Astrocyte of the hippocampus (primary cell): ENCODE measurements around the gene GTF3C4.
A peak's percentile ranks its signal among the peaks of the same experiment; 100 is the strongest.

ENCODE experiments used
- DNase-seq: peaks from one replicate; pipeline ENCODE4 v3.0.0; 2011; ENCODE audit warnings: low read depth, low spot score

The GTF3C4 gene, protein sequence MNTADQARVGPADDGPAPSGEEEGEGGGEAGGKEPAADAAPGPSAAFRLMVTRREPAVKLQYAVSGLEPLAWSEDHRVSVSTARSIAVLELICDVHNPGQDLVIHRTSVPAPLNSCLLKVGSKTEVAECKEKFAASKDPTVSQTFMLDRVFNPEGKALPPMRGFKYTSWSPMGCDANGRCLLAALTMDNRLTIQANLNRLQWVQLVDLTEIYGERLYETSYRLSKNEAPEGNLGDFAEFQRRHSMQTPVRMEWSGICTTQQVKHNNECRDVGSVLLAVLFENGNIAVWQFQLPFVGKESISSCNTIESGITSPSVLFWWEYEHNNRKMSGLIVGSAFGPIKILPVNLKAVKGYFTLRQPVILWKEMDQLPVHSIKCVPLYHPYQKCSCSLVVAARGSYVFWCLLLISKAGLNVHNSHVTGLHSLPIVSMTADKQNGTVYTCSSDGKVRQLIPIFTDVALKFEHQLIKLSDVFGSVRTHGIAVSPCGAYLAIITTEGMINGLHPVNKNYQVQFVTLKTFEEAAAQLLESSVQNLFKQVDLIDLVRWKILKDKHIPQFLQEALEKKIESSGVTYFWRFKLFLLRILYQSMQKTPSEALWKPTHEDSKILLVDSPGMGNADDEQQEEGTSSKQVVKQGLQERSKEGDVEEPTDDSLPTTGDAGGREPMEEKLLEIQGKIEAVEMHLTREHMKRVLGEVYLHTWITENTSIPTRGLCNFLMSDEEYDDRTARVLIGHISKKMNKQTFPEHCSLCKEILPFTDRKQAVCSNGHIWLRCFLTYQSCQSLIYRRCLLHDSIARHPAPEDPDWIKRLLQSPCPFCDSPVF

DNA sequence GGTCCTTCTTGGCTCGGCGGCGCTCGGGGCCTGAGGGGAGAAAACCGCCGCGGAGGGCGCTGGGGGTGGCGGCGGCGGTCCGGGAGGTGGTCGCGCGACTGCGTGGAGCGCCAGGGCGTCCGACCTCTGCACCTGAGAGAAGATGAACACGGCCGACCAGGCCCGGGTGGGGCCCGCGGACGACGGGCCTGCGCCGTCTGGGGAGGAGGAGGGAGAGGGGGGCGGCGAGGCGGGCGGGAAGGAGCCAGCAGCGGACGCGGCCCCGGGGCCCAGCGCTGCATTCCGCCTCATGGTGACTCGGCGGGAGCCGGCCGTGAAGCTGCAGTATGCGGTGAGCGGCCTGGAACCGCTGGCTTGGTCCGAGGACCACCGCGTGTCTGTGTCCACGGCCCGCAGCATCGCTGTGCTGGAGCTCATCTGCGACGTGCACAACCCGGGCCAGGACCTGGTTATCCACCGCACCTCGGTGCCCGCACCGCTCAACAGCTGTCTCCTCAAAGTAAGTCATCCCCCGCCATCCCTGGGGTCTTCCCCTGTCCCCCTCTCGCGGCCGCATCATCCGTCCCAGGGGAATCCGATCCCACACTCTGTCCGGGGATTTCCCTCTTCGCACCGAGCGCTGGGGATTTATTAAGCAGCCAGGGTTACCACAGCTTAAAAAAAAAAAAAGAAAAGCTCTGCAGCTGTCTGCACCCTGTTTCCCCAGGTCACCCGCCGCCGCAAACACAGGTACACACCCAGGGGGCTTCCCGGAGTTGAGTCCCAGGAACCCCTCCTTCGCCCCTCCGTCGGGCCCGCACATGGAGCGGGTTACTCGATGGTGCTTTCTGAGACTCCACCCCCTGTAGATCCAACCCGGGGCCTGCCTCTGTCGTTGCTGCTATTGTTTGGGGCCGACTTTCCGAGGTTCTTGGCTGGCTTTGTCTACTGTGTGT, at the start of gene GTF3C4:
Gene GTF3C4 (plus strand): TSS at position 8 of the 935 bp plus-strand sequence. CDS start 135 bp downstream, at position 143.
- DNase-seq, result peak; percentile 58

DNA sequence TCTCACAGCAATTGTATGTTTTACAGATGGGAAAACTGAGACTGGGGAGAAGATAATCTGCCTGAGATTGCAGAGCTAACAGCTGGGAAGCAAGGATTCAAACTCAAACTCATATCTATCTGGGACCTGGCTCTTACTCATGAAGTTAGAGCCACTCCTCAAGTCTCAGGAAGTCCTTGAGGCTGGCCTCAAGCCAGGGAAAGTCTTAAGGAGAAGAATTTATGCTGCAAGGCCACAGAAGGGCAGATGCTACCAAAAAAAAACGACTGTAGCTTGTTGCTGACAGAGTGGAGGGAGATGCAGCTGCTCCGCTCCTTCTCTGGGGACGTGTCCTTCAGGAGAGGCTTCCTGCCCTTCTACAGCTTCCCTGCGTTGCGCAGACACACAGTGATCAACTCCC, 48.1 kb upstream of the GTF3C4 start:
- DNase-seq, result peak; percentile 37

DNA sequence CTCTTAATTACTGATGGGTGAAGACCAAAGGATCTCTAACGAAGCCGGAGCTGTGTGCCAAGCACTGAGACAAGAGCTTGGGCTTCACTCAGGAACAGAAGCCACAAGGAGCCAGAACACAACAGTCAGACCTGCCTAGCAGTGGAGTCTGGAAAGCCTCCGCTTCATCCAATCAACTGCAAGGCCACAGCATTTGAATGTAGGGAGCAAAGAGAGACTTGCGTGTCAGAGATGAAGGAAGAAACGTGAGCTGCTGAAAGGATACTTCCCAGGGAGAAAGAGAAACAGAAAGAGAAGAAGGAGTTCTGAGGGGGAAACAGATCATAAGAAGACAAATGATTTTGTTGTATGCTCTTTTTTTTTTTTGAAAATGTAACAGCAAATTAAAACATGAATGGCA, 44.0 kb upstream of the GTF3C4 start:
- DNase-seq, result no peak

DNA sequence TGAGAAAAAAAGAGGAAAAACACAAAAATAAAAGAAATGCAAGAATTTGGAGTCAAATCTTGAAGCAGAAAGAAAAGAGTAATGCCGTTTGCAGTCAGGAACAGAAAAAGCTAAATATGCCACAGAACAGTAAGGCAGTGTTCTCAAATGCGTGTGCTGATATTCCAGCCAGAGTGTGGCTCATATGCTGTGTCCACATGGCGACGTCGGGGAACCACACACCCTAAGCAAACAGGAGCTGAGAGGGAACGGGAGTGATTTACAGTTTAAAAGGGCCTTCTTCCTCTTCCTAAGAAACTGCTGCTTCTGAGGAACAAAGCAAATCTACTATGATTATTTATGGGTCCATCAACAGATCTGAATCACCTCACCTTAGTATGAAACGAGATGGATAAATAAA, 43.2 kb upstream of the GTF3C4 start:
- no peak for DNase-seq

DNA sequence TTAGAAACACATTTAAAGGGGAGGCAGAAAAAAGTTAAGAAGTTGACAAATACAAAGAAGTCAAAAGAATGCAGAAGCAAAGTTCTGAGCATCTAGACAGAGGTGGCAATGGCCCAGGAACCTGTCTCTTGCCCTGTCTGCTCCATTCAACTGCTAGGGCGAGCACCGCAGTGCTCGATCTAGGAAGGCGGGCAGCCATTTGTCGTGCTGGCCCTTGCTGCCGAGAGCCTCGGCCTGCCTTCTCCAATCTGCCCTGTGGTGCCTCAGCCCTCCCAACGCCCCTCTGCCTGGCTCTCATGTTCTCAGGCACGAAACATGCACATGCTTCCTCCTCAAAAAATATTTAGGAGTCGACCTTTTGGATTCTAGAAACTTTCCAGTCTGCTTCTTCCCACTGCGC, 42.7 kb upstream of the GTF3C4 start:
- DNase-seq, result no peak

DNA sequence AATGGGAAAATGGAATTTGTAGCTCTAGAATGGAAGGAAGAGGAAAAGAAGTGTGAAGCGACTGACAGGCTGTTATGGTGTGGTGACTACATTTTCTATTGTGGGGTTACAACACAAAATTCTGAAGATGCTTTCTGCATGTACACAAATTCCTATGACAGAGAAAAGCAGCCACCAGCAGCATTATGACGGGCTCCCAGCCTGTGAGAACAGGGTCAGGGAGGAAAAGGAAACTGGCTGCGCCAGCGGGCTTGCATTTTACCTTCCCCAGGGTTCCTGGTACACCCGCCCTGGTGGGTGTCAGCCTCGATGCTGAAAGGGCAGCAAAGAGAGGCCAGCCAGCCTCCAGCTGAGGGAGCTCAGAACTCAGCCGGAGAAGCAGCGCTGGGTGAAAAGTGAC, 41.5 kb upstream of the GTF3C4 start:
- DNase-seq, result no peak

DNA sequence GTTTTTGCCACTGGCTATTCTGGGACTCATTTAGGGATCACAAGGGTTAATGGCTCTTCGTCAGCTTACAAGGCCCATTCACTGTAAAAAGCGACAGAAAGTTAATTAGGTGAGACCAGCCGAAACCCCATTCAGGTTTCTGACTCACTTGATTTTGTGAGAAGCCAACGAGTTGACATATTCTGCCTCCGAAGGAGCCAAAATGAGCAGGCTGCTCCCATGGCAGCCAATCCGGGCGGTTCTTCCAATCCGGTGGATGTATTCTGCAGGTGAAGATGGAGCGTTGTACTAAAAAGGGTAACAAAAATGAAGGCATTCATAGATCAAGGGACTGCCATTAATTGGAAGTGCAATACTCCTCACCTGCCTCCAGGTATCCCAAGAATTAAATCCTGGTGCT, 40.1 kb upstream of the GTF3C4 start:
- no peak for DNase-seq

DNA sequence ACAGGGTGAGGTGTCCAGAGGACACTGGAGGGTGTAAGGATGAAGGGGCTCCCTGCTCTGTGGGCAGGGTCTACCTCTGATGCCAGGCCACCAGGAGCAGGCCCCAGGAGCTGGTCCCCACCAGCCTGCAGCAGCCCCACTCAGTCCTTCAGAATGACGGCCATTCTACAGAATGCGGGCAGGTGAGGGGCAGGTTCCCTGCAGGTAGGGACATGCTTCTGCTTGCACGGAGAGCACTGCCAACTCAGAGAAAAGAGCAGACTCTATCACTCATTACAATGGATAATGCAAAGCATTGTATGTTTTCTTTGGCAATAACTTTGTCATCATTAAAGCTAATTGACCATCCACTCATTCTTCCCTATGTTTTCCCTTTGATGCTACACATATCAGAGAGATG, 39.5 kb upstream of the GTF3C4 start:
- no peak for DNase-seq

DNA sequence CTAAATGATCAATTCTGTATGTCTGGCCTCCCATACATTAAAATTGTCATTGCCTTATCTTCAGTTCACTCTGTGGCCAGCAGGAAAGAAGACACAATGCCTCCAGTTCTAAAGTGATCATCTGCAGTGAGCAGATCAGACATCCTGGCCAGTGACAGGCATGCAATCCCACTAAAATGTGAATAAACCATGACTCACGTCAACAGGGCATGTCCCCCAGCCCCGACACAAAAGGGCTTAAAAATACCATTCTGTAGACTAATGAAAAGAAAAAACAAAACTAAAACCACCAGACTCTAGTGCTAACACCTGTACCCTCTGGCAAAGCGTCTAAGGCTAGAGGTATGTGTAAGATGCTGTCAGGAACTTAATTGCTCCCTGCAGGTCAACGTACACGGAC, 39.0 kb upstream of the GTF3C4 start:
- DNase-seq, result peak; percentile 81

DNA sequence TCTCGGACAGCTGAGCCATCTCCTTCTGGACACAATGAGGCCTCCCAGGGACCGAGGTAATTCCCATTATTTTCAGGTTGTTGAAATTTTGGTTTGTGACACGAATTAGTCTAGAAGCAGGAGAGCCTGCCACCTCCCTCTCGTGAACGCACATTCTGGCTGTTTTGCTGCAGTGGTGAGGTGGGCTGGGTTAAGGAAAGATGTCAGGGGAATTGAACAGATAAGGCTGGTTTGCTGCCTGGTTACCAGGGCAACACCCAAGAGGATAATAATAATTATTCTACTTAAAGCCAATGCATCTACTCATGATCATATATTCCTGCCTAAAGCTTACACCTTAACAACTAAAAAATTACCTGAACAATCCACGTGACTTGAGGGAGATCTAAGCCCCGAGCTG, 38.6 kb upstream of the GTF3C4 start:
- no peak for DNase-seq

DNA sequence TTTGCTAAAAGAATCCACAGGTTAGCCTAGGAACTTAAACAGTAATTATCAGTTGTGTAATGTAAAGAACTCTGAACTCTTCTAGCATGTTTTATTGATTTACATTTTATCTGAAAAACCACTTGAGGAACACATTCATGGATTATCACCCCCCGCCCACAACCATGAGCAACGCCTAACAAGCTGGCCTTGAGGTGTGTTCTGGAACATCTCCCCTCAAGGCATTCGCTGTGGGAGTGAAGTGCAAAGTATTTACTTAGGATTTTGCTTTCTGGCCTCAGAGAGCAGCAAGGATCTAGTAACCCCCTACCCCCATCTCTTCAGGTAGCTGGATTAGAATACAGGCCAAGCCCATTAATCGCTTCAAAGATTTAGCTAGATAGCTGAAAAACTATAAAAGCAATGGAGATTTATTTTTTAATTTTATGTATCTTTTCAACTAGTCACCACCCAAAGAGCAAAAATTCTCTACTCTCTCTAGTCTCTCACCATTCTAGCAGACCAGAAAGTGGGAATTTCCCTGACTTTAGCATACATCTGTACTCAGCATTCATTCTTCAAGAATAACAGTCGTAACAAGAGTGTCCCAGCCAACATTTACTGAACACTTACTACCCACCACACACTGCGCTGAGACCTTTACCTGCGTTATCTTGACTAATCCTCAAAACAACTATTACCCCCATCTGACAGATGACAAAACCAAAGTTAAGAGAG, 37.7 kb upstream of the GTF3C4 start:
- DNase-seq, result no peak

DNA sequence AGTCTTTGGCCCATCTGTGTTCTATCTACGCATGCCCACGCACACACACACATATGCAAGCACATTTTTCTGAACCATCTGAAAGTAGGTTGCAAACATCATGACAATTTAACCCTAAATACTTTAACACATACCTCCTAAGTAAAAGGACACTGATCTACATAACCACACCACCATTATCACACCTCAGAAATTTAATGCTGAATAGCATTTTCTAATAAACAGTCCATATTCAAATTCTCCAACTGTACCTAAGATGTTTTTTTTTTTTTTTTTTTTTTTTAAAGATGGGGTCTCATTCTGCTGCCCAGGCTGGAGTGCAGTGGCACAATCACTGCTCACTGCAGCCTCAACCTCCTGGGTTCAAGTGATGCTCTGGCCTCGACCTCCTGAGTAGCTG, 35.9 kb upstream of the GTF3C4 start:
- DNase-seq, result no peak

DNA sequence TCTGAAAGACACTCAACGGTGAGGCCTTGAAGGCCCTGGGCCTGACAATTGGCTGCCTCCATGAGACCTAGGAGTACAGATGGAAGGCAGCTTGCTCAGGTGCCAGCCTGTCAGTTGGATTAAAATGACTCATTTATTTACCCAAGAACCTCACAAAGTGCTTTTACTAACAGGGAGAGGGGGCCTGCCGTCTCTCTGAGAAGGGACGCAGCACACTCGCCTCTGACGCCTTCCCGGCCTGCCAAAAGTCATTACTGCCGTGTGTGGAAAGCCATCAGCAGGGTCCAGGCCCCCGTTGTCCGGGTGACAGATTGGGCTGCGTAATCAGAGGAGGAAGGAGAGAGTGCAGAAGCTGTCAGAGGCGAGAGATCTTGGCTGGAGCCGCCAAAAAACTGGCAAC, 32.9 kb upstream of the GTF3C4 start:
- DNase-seq, result peak; percentile 43

DNA sequence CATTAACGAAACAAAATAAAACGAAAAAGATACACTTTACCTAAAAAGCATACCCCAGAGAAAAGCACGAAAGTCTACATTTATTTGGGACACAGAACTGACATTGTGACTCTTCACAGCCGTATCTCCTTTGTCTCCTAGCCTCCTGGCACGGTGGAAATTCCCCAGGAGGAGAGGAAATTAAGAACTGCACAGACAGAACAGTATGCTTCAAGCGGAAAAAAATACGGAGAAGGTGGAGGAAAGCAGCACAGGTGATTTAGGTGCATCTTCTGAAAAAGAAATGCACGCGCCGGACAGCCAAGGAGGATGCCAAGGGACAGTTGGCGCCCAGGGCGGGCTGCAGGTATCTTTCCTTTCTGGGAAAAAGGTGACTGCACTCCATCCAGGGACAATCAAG, 32.5 kb upstream of the GTF3C4 start:
- DNase-seq, result no peak

DNA sequence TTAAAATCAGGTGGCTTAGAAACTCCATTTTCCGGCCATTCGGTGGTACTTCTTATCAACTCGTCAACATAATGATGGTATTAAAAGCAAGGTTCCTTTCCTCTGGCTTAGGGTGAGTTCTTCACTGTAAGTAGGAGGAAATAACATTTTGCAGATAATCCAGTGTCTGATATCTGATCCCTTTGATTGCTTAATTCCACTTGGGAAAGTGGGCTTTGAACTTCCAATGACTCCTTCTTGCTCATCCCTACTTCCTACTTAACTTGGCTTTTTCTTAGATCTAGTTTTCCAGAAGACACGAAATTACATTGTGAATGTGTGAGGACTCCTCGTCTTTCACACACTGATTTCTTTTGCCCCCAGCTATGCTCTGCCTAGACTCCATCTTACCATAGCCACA, 32.0 kb upstream of the GTF3C4 start:
- DNase-seq, result no peak

DNA sequence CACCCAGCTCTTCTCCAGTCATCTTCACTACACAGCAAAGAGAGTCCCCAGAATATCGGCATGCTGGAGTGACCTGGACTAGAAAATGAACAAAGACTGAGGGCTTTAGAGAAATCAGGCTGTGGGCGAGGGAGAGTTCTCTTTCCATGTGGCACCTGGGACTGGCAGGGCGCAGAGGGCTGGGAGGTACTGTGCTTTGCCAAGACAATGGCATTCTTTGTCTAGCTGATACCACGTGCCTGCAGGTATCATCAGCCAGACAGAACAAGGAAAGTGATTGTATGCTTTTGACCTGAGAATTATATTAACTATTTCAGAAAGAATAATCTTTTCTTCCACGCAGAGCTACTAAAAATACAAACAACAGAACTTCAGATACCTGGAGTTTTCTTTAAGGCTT, 30.9 kb upstream of the GTF3C4 start:
- no peak for DNase-seq

DNA sequence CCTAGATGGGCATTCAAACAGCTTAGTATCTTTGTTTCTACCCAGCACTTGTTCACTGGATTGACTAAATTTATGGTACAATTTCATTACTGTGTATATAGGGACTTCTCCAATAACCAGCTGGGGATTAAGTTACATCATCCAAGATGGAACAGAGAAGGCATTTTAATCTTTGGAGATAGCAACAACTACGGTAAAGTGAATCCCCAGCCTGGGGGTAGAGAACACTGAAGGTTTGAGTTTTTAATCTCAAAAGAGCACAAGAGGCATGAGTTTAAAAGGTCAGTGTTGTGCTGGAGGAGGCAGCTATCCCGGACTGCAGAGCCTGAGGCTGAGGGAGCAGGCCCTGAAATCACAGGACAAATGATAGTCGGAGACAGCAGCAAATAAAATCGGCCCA, 29.0 kb upstream of the GTF3C4 start:
- DNase-seq, result no peak

DNA sequence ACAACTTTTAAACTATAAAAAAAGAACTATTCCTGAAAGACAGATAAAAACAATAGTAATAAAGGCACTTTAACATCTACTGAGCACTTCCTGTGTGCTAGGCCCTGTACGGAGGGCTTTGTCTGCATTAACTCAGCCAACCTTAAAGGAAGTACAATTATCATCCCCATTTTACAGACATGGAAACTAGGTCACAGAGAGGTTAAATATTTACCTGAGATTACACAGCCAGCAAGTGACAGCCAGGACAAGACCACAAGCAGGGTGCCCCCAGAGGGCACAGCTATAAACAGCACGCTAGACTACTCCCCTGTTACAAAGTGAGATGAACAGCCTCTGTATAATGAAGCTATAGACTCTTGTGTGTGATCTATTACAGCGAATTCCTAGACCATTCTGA, 26.0 kb upstream of the GTF3C4 start:
- DNase-seq, result no peak

DNA sequence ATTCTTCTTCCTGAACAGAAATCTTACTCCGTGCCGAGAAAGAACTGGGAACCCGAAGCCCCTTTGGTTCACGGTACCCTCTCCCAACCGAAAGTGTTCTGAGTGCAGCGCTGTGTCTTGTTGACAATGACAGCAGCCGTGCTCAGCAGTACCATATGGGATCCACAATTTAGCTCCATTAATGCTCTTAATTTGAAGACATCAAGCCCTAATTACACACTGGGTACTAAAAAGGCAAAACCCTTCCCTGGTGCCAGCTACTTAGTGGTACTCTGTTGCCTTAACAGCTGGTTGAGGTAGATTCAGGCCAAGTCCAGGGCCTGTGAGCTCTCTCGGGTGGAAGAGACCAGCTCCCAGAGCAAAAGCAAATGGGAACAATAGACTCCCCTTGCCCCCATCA, 25.0 kb upstream of the GTF3C4 start:
- DNase-seq, result no peak

DNA sequence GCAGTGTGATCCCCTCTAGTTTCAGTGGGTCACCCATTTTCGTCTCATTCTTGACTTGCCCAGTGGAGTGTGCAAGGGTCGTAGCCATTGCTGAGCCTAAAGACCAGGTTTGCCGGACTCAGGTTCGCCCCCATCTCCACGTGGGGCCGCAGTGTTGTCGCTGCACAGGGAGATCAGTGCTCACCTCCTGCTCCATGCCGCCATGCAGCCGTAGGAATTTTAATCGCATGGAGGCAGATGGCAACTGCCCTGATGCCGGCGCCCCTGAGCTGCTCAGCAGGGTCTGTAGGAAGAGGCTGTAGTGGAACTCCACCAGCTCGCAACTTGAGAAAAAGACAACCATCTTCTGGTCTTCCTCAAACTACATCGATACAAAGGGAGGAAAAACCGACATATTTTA, 24.6 kb upstream of the GTF3C4 start:
- DNase-seq, result no peak

DNA sequence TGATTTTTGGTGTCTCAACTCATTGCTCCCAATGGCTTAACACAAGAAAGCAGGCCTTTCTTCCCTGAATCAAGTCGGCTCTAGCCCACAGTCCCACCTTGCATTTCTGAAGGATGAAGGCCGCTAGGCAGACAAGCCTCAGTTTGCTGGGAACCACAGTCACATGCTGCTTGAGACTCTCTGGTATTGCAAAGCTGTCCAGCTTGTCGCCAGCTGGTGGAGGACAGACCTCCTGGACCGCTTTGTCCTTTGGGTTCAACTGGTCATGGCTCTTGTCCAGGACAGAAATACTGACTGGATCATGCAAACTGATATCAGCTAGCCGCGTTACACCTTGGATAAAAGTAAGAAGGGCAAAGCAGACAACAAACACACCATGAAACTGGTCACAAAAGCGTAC, 23.5 kb upstream of the GTF3C4 start:
- peak; percentile 30 for DNase-seq
